B cell (primary cell): ENCODE results near the gene IL20. TPM values are rescaled to one million over a fixed set of nuclear protein-coding genes. Genes with fewer than 3 reads are reported as not detected.

Source experiments
- ATAC-seq: fragments of 200-7000 bp; cut with Tn5 transposase; one replicate; pipeline ENCODE4 v1.10.0; 2021; ENCODE audit warnings: low read depth, mild to moderate bottlenecking, moderate number of reproducible peaks, moderate library complexity
- CTCF ChIA-PET: fragments of 350-600 bp; sonication (Branson Sonifier 250); formaldehyde crosslinking; loops from one replicate; lab custom pipeline; 2021; ENCODE audit warnings: antibody characterized with exemption, inconsistent platforms; lab: Charles Lee
- POLR2A ChIA-PET: fragments of 350-600 bp; sonication (Branson Sonifier 250); formaldehyde crosslinking; loops from one replicate; lab custom pipeline; 2021; ENCODE audit warnings: antibody characterized with exemption; lab: Charles Lee
- DNase-seq: peaks from one replicate; pipeline ENCODE4 v3.0.0; 2013
- H2AFZ ChIP-seq: 2 replicates; pipeline ENCODE4 v1.6.1; 2012; ENCODE audit warnings: mild to moderate bottlenecking, low read depth, low read length; ENCODE audit not compliant: insufficient read depth, poor library complexity, severe bottlenecking
- H3K27ac ChIP-seq, 2 donors: 1 replicate in 1 of 2; 2 replicates in 1 of 2; pipeline ENCODE4 v1.5.1; 2012 to 2013; ENCODE audit warnings: low read length in 2 of 2, mild to moderate bottlenecking in 2 of 2, moderate library complexity in 1 of 2
- H3K27me3 ChIP-seq, 4 experiments: fragments of 200-600 bp in 1 of 4; sonication (generic) in 1 of 4; replicated peaks in 1 of 4; 1 replicate in 2 of 4; 2 replicates in 2 of 4; pipeline versions ENCODE4 v1.6.1 to v1.7.0; 2013 to 2016; ENCODE audit warnings: low read length in 3 of 4, mild to moderate bottlenecking in 2 of 4, mixed read lengths in 1 of 4, moderate library complexity in 1 of 4; ENCODE audit not compliant: insufficient read depth in 4 of 4, control insufficient read depth in 3 of 4; ENCODE audit errors: control extremely low read depth in 1 of 4
- H3K36me3 ChIP-seq, 2 experiments: replicated peaks in 1 of 2; 1 replicate in 1 of 2; 2 replicates in 1 of 2; pipeline versions ENCODE4 v1.6.1 to v1.7.1; 2013; ENCODE audit warnings: low read length in 1 of 2; ENCODE audit not compliant: insufficient read depth in 2 of 2, control insufficient read depth in 1 of 2; ENCODE audit errors: control extremely low read depth in 1 of 2, extremely low read depth in 1 of 2
- H3K4me1 ChIP-seq, 2 donors: fragments of 200-600 bp in 1 of 2; sonication (generic) in 1 of 2; 1 replicate in 1 of 2; 2 replicates in 1 of 2; pipeline versions ENCODE4 v1.5.1 to v1.6.1; 2013 to 2017; ENCODE audit warnings: low read length in 2 of 2; ENCODE audit not compliant: control insufficient read depth in 2 of 2, insufficient read depth in 2 of 2
- H3K4me2 ChIP-seq: replicated peaks from 2 replicates; pipeline ENCODE3; 2012; ENCODE audit warnings: mild to moderate bottlenecking, low read depth, low read length; ENCODE audit not compliant: poor library complexity, severe bottlenecking
- H3K4me3 ChIP-seq, 5 experiments: fragments of 200-600 bp in 1 of 5; sonication (generic) in 1 of 5; 1 replicate in 3 of 5; 2 replicates in 2 of 5; pipeline versions ENCODE4 v1.5.1 to v1.7.0; 2011 to 2016; ENCODE audit warnings: low read length in 4 of 5, mild to moderate bottlenecking in 4 of 5, low read depth in 2 of 5, control low read depth in 1 of 5, moderate library complexity in 1 of 5; ENCODE audit not compliant: insufficient read depth in 1 of 5; ENCODE audit errors: control extremely low read depth in 1 of 5, extremely low read depth in 1 of 5
- H3K79me2 ChIP-seq: fragments of 200-600 bp; sonication (generic); one replicate; pipeline ENCODE4 v1.6.0; 2016; ENCODE audit warnings: low read length; ENCODE audit not compliant: control insufficient read depth, insufficient read depth
- H3K9ac ChIP-seq: fragments of 200-600 bp; sonication (generic); 2 replicates; pipeline ENCODE4 v1.6.1; 2017; ENCODE audit warnings: mild to moderate bottlenecking, low read length, moderate library complexity
- H3K9me3 ChIP-seq, 3 donors: one replicate each; pipeline versions ENCODE4 v1.6.1 to v1.7.1; 2013; ENCODE audit warnings: low read length in 2 of 3; ENCODE audit not compliant: control insufficient read depth in 2 of 3, insufficient read depth in 1 of 3; ENCODE audit errors: control extremely low read depth in 1 of 3
- H4K20me1 ChIP-seq: 2 replicates; pipeline ENCODE4 v1.6.0; 2012; ENCODE audit warnings: mild to moderate bottlenecking, low read length; ENCODE audit not compliant: insufficient read depth, control insufficient read depth, poor library complexity, severe bottlenecking
- H3K27ac Mint-ChIP-seq: one replicate; pipeline ENCODE4 v1.8.0; 2021; ENCODE audit warnings: mixed read lengths
- H3K27me3 Mint-ChIP-seq: one replicate; pipeline ENCODE4 v1.8.0; 2021; ENCODE audit warnings: mixed read lengths
- H3K4me1 Mint-ChIP-seq: one replicate; pipeline ENCODE4 v1.8.0; 2021; ENCODE audit warnings: mixed read lengths
- H3K4me3 Mint-ChIP-seq: one replicate; pipeline ENCODE4 v1.8.0; 2021; ENCODE audit warnings: mixed read lengths
- H3K9me3 Mint-ChIP-seq: one replicate; pipeline ENCODE4 v1.8.0; 2022; ENCODE audit warnings: mixed read lengths; ENCODE audit not compliant: insufficient read depth
- EZH2 ChIP-seq: IDR thresholded peaks from 2 replicates; pipeline ENCODE4 v1.6.1; 2012; ENCODE audit warnings: borderline replicate concordance, low read depth, mild to moderate bottlenecking, moderate library complexity, low read length; ENCODE audit not compliant: insufficient read depth, poor library complexity, severe bottlenecking
- WGBS: methylation state at CpG from one replicate; pipeline ENCODE4 v1.1.5; 2013; ENCODE audit warnings: missing lambda C conversion rate; ENCODE audit not compliant: insufficient coverage; 5-methylcytosine and 5-hydroxymethylcytosine counted together
- intact Hi-C: fragments of 100-400 bp; cut with micrococcal nuclease; formaldehyde crosslinking; loops from one replicate; pipeline ENCODE4 v1.10.0; 2022
- polyA plus RNA-seq: library from polyadenylated mRNA; depleted of rRNA; stranded (reverse); fragments of >200 nt; gene quantifications from 2 replicates; pipeline ENCODE4 v1.2.3, GENCODE V29; 2012
- total RNA-seq, 2 donors: library from RNA; stranded (reverse); fragments of 120-200 nt in 1 of 2; gene quantifications; 1 replicate in 1 of 2; 2 replicates in 1 of 2; pipeline versions ENCODE4 v1.2.3 to v1.2.4, GENCODE V29; 2013 to 2022
- TF ChIP-seq, protein P1 (sequence below): fragments of 200-600 bp; IDR thresholded peaks from one replicate; pipeline ENCODE4 v1.8.0; 2022; ENCODE audit warnings: antibody characterized with exemption, mild to moderate bottlenecking

IL20 gene
- total and polyA plus RNA-seq, 2 donors (not counting 1 experiment from before 2014, with no cell fraction given) = not detected

GRCh38 chr1:206899717-206900116 is 34.3 kb downstream of the IL20 start:
- H3K27ac Mint-ChIP-seq = peak overlapping the region; percentile 27
- no peaks in the 10 kb centered on the region for H3K27me3 ChIP-seq
- no peak overlapping the region for H3K4me2 ChIP-seq
- H3K9ac ChIP-seq = no peak overlapping the region
- peak overlapping the region in 1 of 2 donors; percentile 72 for H3K27ac ChIP-seq
- peaks cover 37% of the 10 kb centered on the region for H3K4me1 Mint-ChIP-seq
- no peaks in the 10 kb centered on the region for H3K79me2 ChIP-seq
- H3K9me3 ChIP-seq = no peaks in the 10 kb centered on the region
- TF ChIP-seq, protein P1, sequence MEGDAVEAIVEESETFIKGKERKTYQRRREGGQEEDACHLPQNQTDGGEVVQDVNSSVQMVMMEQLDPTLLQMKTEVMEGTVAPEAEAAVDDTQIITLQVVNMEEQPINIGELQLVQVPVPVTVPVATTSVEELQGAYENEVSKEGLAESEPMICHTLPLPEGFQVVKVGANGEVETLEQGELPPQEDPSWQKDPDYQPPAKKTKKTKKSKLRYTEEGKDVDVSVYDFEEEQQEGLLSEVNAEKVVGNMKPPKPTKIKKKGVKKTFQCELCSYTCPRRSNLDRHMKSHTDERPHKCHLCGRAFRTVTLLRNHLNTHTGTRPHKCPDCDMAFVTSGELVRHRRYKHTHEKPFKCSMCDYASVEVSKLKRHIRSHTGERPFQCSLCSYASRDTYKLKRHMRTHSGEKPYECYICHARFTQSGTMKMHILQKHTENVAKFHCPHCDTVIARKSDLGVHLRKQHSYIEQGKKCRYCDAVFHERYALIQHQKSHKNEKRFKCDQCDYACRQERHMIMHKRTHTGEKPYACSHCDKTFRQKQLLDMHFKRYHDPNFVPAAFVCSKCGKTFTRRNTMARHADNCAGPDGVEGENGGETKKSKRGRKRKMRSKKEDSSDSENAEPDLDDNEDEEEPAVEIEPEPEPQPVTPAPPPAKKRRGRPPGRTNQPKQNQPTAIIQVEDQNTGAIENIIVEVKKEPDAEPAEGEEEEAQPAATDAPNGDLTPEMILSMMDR = no peak
- TF ChIP-seq EZH2 = no peak
- peaks cover 2 to 25% of the 10 kb centered on the region in 2 experiments for H3K36me3 ChIP-seq
- no peak overlapping the region for H3K4me3 ChIP-seq
- peaks cover 37% of the 10 kb centered on the region for H4K20me1 ChIP-seq
- CTCF ChIA-PET = interaction anchor here (1.2 to 11.6 kb wide), 8 partner anchors 10 to 173 kb away, joined by 4 to 208 read pairs (median 6); partner anchors contain the start of gene FCMR
- POLR2A ChIA-PET = interaction anchor here (0.6 to 1.0 kb wide), 3 partner anchors 9 to 88 kb away, joined by 3 to 7 read pairs (median 5); no protein-coding TSS in a partner anchor
- peaks cover 0 to 9% of the 10 kb centered on the region in 2 donors for H3K4me1 ChIP-seq
- H2AFZ ChIP-seq = no peak overlapping the region
- DNase-seq (no peak), ATAC-seq (peak; percentile 3)
- intact Hi-C loops = loop anchor here (5.0 kb wide), 1 partner anchor 33 kb away; no protein-coding TSS in a partner anchor
- WGBS = 29% methylated on average over 1 of the region's 5 CpGs
- H3K4me3 Mint-ChIP-seq = no peak overlapping the region
- H3K27me3 Mint-ChIP-seq = no peaks in the 10 kb centered on the region
- H3K9me3 Mint-ChIP-seq = no peaks in the 10 kb centered on the region

DNA sequence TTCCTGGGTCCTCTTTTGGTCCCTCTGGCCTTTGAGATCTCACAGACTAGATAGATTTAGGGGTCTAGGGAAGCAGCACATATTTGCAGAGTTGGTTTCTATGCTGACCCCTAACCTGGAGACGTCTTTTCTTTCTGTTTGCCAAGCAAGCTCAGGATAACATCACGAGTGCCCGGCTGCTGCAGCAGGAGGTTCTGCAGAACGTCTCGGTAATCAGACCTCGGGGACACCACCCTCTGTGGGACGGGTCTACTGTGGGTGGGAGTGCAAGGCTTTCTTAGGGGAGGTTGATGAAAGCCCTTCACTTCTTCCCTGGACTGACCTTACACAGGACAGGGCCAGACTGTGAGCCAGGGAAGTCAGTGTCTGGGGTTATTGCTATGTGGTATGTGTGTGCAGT is 34.7 kb downstream of the IL20 start:
- ChIA-PET POLR2A (interaction anchor here (0.6 to 1.5 kb wide), 5 partner anchors 9 to 89 kb away, joined by 3 to 7 read pairs (median 6); no protein-coding TSS in a partner anchor), CTCF (interaction anchor here (0.6 to 11.6 kb wide), 9 partner anchors 9 to 870 kb away, joined by 3 to 208 read pairs (median 6); partner anchors contain the start of gene FCMR)
- 90% methylated on average over 4 of the region's 7 CpGs for WGBS
- no peak overlapping the region for H3K9ac ChIP-seq
- peaks cover 41% of the 10 kb centered on the region for H3K4me1 Mint-ChIP-seq
- DNase-seq (no peak), ATAC-seq (peak; percentile 9)
- no peaks in the 10 kb centered on the region for H3K27me3 Mint-ChIP-seq
- intact Hi-C loops = no loop called here
- no peak overlapping the region for H3K4me3 Mint-ChIP-seq
- TF ChIP-seq, protein P1 = no peak
- TF ChIP-seq EZH2 = no peak
- no peak overlapping the region for H2AFZ ChIP-seq
- H3K79me2 ChIP-seq = no peaks in the 10 kb centered on the region
- H3K4me1 ChIP-seq = peaks cover 2 to 13% of the 10 kb centered on the region in 2 donors
- no peaks in the 10 kb centered on the region for H3K9me3 ChIP-seq
- H3K36me3 ChIP-seq = peaks cover 2 to 30% of the 10 kb centered on the region in 2 experiments
- H3K27ac ChIP-seq = peak overlapping the region in 1 of 2 donors; percentile 72
- H3K4me2 ChIP-seq = no peak overlapping the region
- H3K4me3 ChIP-seq = no peak overlapping the region
- H3K27ac Mint-ChIP-seq = peak overlapping the region; percentile 27
- H4K20me1 ChIP-seq = peaks cover 41% of the 10 kb centered on the region
- H3K27me3 ChIP-seq = no peaks in the 10 kb centered on the region
- H3K9me3 Mint-ChIP-seq = no peaks in the 10 kb centered on the region
